HG03565 (cell line): ENCODE measurements around the gene SMYD4.
A peak's percentile ranks its signal among the peaks of the same experiment; 100 is the strongest.
"Not testable (repeated sequence)": the region's sequence is repeated elsewhere in the genome, so short reads cannot be mapped to it uniquely, and the experiment has no call there.

Experiments
- ATAC-seq: cut with Tn5 transposase; IDR thresholded peaks from one replicate; pipeline ENCODE4 v1.9.1; 2021; ENCODE audit warnings: mild to moderate bottlenecking, moderate library complexity; ENCODE audit not compliant: unreplicated experiment

The SMYD4 gene

GRCh38 chr17:1829592-1830257, at the start of gene SMYD4, which contains the start of gene RPA1:
Gene SMYD4, minus strand, starts transcription at chr17:1829902. Its CDS starts 1,908 bp downstream, at chr17:1827994.
Gene RPA1, plus strand, starts transcription at chr17:1830005. Its CDS starts 89 bp downstream, at chr17:1830094.
- ATAC-seq, result peak; percentile 70

DNA sequence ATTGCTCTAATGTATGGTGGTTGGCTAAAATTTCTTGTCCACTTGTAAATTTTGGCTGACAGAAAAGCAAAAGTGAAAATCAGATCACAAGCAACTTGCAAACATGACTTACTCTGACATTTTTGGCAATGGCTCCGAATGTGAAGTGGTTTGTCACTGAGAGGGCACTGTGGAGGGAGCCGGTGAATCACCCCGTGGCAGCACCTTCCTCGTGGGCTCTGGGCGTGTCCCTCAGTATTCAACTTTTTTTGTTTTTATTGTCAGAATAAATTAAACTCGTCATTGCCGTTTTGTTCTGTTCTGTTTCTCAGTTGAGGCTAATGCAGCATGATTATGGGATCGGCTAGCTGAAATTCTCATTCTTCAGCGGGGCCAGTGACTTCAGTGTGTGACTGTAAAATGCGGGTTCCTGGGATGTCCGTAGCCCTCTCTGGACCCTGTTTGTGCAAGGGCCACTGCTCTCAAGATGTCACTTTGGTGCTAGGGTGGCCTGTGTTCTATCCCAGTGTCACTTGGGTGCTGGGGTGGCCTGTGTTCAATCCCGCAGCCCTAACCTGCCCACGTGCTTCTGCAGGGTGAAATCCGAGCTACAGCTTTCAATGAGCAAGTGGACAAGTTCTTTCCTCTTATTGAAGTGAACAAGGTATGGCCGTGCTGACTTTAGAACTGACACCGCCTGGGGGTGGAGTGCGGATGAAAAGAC, 48.9 kb upstream of the SMYD4 start:
- ATAC-seq, result no peak

GRCh38 chr17:1875597-1875996, 45.9 kb upstream of the SMYD4 start:
- no peak for ATAC-seq

GRCh38 chr17:1873418-1873817, 43.7 kb upstream of the SMYD4 start:
- ATAC-seq, result no peak

DNA sequence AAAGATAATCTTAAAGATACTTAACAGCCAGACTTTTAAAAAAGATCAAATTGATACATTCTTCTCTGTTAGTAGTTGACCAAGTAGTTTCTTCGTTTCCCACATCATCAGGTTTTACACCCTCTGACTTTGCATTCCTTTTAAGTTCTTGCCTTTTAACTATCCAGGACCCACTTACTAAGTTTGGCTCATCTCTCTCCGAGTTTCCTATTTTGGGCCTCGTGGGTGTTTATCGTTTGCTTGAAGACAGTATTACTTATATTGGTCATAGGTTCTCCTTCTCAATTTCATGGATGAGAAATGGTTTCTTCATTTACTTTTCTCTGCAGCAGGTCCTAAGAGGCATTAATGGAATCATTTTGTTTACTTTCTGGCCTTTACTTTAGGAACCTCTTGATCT, 43.3 kb upstream of the SMYD4 start:
- ATAC-seq, result no peak

DNA sequence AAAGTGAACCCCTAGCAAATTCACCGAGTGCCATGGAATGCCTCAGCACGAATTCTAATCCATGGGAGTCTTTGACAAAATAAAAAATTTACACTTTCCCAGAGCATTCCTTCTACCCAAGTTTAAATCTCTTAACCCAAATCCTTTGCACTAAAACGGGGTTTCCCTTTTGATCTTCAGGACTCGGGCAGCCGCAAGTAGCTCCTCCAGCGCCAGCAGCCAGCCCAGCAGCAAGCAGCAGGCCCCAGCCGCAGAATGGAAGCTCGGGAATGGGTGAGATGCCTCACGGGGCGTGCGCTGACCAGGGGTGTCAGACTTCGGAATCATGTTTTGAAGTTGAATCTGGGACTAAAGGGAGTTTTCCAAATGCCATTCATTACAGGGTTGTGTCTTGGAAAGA, 42.6 kb upstream of the SMYD4 start:
- no peak for ATAC-seq

DNA sequence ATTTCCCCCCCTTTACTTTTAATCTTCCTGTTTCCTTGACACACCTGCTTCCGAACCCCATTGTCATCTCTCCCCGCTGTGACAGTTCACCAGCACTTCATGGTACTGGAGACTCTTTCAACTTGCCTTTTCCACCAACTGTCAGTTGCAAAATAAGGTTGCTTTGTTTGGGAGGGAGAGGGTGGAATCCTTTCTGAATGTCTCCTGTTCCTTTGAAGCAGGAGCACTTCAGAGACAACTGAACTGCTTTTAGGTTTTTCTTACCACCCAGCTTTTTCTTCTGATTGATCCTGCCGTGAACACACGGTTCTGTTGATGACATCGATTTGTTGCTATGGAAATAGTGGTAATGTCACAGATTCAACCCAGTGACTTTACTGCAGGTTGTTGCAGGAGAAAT, 42.1 kb upstream of the SMYD4 start:
- ATAC-seq, result no peak

DNA sequence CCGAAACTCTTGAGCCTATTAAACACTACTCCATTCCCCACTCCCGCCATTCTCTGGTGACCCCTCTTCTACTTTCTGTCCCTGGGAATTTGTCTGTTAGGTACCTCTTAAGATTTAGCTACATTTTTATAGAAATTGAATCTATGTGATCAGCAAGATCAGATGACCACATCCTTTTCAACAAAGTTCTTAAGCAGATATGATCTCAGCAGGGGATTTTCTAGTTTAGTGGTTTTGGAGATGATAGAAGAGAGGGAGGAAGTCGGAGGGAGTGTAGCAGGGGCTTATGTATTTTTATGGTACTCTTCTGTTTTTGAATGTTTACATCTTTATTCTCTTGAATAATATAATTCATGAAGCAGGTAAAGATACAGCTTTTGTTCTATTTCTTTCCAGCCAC, 40.9 kb upstream of the SMYD4 start:
- no peak for ATAC-seq

GRCh38 chr17:1868090-1868489, 38.4 kb upstream of the SMYD4 start:
- ATAC-seq, result no peak

DNA sequence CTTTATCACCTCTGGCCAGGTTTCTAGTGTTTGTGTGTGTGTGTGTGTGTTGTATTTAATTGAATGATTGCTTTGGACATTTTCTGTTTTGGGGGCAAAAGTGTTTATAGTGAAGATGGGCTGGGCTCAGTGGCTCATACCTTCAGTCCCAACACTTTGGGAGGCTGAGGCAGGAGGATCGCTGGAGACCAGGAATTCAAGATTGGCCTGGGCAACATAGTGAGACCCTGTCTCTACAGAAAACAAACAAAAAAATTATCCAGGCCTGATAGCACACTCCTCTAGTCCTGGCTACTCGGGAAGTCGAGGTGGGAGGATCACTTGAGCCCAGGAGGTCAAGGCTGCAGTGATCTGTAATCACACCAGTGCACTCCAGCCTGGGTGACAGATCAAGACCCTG, 37.6 kb upstream of the SMYD4 start:
- no peak for ATAC-seq

GRCh38 chr17:1865252-1866037, 35.7 kb upstream of the SMYD4 start:
- no peak for ATAC-seq

GRCh38 chr17:1861391-1862010, 31.8 kb upstream of the SMYD4 start:
- no peak for ATAC-seq

DNA sequence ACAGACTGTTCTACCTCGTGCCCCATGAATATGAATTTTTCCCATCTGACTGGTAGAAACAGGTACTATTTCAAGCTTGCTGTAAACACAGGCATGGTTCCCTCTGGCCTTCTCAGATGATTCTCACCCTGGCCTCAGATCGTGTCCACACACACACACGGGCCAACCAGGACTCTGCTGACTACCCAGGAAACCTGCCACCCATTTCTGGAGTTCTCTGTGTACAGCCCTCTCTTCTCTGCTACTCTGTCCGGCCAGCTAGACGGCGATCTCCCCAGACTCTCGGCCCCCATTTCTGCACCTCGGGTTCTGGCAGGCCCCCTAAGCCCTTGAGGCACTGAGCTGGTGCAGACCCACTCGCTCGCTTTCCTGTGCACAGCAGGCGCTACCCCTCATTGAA, 31.3 kb upstream of the SMYD4 start:
- no peak for ATAC-seq

DNA sequence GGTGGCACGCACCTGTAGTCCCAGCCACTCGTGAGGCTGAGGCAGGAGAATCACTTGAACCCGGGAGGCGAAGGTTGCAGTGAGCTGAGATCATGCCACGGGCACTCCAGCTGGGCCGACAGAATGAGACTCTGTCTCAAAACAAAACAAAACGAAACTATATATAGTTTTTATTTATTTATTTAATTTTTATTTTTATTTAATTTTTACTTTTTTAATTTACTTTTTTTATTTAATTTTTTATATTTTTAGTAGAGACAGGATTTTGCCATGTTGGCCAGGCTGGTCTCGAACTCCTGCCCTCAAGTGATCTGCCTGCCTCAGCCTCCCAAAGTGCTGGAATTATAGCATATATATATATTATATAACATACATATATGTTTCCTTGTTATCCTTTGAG, 26.8 kb upstream of the SMYD4 start:
- ATAC-seq, result not testable (repeated sequence)

- no peak for ATAC-seq
Measured at GRCh38 chr17:1853698-1854097, 24.0 kb upstream of the SMYD4 start.

- no peak for ATAC-seq
Measured at GRCh38 chr17:1852327-1852726, 22.6 kb upstream of the SMYD4 start.

DNA sequence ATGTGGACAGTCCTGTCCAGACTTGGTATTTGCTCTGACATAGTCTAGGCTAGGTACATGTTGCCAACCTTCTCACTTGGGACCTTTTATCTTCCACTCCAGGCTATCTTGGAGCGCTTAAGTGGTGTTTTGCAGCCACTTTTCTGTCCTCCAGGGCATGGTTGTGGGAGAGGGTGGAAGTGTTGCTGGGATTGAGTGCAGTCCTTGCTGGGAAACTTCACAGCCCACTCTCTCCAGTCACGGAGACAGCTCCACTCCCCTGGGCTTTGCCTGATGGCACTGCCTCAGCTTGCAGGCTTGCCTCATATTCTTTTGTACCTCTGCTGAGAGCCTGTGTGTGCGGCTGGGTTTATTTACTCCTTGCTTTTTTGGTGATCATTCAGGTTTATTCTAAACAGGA, 17.5 kb upstream of the SMYD4 start:
- no peak for ATAC-seq

DNA sequence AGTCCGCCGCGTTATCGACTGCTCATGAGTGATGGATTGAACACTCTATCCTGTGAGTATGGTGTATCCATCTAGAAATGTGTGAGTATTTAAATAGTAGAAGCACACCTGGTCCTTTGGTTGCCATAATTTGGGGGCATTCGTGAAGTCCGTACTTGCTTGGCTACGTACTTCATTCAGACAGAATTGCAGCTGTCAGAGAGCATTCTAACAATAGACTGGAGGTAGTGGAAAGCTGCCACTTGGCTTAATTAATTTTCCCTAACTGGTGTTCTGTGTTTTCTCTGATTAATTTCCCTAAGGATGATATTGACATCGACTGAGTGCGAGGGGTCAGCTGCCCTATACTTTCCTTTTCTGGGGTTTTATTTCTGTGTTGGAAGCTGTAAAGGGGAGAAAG, 14.2 kb upstream of the SMYD4 start:
- no peak for ATAC-seq

- ATAC-seq, result no peak
Measured at GRCh38 chr17:1839516-1839915, 9.8 kb upstream of the SMYD4 start.

- peak; percentile 54 for ATAC-seq
Measured at GRCh38 chr17:1834380-1835149, 4.9 kb upstream of the SMYD4 start.

- no peak for ATAC-seq
Measured at GRCh38 chr17:1830288-1830687, 586 bp upstream of the SMYD4 start.
